Ovary (tissue), 3 donors: ENCODE measurements around the gene CA14.

Source experiments
- EP300 ChIP-seq: sonication (generic); formaldehyde crosslinking; IDR thresholded peaks from one replicate; pipeline ENCODE4 v1.6.1; 2017; ENCODE audit warnings: antibody characterized with exemption
- POLR2A ChIP-seq: fragments of 450-650 bp; IDR thresholded peaks from one replicate; pipeline ENCODE4 v1.6.1; 2017; ENCODE audit warnings: antibody characterized with exemption, mild to moderate bottlenecking, moderate library complexity
- TF ChIP-seq, protein P1 (sequence below), 3 donors: fragments of 450-650 bp in 2 of 3; fragments of 200-600 bp in 1 of 3; IDR thresholded peaks; one replicate each; pipeline versions ENCODE4 v1.5.1 to v1.8.0; 2016 to 2022; ENCODE audit warnings: antibody characterized with exemption in 3 of 3, mild to moderate bottlenecking in 1 of 3
- donor health status: DM: no; HTN: no; CAD: no.

DNA sequence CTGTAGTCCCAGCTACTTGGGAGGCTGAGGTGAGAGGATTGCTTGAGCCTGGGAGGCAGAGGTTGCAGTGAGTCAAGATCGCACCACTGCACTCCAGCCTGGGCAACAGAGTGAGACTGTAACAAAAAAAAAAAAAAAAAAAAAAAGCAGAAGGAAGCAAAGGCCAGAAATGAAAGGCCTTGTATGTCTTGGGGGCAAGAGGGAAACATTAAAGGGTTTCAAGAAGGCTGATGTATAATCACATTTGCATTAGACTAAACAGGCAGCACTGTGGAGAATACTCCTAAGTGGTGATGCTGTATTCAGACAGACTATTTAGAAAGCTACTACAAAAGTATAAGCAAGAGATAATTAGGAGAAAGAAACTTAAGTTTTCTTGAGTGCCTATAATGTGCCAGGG lies 32.0 kb upstream of the CA14 start:
- TF ChIP-seq, protein P1, sequence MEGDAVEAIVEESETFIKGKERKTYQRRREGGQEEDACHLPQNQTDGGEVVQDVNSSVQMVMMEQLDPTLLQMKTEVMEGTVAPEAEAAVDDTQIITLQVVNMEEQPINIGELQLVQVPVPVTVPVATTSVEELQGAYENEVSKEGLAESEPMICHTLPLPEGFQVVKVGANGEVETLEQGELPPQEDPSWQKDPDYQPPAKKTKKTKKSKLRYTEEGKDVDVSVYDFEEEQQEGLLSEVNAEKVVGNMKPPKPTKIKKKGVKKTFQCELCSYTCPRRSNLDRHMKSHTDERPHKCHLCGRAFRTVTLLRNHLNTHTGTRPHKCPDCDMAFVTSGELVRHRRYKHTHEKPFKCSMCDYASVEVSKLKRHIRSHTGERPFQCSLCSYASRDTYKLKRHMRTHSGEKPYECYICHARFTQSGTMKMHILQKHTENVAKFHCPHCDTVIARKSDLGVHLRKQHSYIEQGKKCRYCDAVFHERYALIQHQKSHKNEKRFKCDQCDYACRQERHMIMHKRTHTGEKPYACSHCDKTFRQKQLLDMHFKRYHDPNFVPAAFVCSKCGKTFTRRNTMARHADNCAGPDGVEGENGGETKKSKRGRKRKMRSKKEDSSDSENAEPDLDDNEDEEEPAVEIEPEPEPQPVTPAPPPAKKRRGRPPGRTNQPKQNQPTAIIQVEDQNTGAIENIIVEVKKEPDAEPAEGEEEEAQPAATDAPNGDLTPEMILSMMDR (IDR thresholded peaks at IDR 0.05), result no peak
- TF ChIP-seq POLR2A, result no peak
- no peak for TF ChIP-seq EP300
